Measurements from ENCODE around the gene DESI1. TPM values are rescaled to one million over a fixed set of nuclear protein-coding genes. Genes with fewer than 3 reads are reported as not detected.

The DESI1 gene
- total RNA-seq (2021; ENCODE audit: unreplicated experiment) (40.8 TPM), Bru-seq, nascent RNA (percentile 84 among the genes with signal in this experiment), BruChase-seq, experiment 1, labeled RNA remaining after a 6-hour chase (percentile 88 among the genes with signal in this experiment), BruChase-seq, experiment 2, labeled RNA remaining after a 2-hour chase (percentile 85 among the genes with signal in this experiment)
- polyA plus RNA-seq (2012) = 13.1 and 19.5 TPM in 2 replicates
- long read RNA-seq, transcript DESI1-201 (6 exons, 3,833 nt) = major isoform, 15 of 37 reads
- long read RNA-seq, partial matches to known transcripts = 4 of 37 reads
- long read RNA-seq, other reads (novel, unspliced or antisense) = 18 of 37 reads

DNA sequence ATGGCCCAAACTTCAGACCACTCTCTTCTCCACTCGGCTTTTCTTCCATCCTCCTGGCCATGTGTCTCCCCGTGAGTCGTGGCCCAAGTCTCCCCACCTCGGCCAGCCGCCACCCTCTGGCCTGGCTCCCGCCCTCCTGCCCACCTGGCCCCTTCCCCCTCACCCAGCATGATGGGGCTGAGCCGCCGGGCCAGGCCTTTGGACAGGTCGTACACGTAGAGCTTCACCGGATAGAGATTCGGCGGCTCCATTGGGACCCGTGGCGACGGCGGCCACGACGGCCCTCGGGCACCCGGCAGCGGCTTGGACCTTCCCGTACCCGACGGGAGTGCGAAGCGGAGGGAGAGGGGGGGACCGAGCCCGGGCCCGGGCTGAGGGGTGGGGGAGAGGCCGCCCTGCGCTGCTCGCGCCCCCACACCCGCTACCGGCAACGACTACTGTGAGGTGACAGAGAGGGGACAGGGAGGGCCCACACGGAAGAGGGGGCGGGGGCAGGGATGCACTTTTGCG lies at the start of gene DESI1:
Gene DESI1 (minus strand): TSS at position 455 of the 510 bp plus-strand sequence. CDS start 204 bp downstream, at position 251.
- H3K9me2 ChIP-seq (ENCODE audit: insufficient read depth) = no peaks in the 10 kb centered on the region
- peak within 1 kb of the TSS; percentile 95 for H3K27ac ChIP-seq (ENCODE audit: low read depth, low read length)
- no peak for DNase-seq (ENCODE audit: low read depth, low spot score)
- H3K9ac ChIP-seq (ENCODE audit: low read length) = peak within 1 kb of the TSS; percentile 100
- H2AFZ ChIP-seq (ENCODE audit: low read depth, low read length, poor library complexity, severe bottlenecking) = no peak within 1 kb of the TSS
- no peaks in the 10 kb centered on the region for H3K9me3 ChIP-seq (ENCODE audit: control insufficient read depth in 1 of 2, insufficient read depth in 1 of 2, low read depth in 1 of 2, low read length in 2 of 2)
- TF ChIP-seq SP1 (IDR thresholded peaks at IDR 0.05; ENCODE audit: low read depth) = no peak
- TF ChIP-seq, protein P1, sequence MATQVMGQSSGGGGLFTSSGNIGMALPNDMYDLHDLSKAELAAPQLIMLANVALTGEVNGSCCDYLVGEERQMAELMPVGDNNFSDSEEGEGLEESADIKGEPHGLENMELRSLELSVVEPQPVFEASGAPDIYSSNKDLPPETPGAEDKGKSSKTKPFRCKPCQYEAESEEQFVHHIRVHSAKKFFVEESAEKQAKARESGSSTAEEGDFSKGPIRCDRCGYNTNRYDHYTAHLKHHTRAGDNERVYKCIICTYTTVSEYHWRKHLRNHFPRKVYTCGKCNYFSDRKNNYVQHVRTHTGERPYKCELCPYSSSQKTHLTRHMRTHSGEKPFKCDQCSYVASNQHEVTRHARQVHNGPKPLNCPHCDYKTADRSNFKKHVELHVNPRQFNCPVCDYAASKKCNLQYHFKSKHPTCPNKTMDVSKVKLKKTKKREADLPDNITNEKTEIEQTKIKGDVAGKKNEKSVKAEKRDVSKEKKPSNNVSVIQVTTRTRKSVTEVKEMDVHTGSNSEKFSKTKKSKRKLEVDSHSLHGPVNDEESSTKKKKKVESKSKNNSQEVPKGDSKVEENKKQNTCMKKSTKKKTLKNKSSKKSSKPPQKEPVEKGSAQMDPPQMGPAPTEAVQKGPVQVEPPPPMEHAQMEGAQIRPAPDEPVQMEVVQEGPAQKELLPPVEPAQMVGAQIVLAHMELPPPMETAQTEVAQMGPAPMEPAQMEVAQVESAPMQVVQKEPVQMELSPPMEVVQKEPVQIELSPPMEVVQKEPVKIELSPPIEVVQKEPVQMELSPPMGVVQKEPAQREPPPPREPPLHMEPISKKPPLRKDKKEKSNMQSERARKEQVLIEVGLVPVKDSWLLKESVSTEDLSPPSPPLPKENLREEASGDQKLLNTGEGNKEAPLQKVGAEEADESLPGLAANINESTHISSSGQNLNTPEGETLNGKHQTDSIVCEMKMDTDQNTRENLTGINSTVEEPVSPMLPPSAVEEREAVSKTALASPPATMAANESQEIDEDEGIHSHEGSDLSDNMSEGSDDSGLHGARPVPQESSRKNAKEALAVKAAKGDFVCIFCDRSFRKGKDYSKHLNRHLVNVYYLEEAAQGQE (IDR thresholded peaks at IDR 0.05; ENCODE audit: low read depth) = no peak
- TF ChIP-seq YY1 (IDR thresholded peaks at IDR 0.05; ENCODE audit: extremely low read depth, insufficient replicate concordance, low read depth, low read length) = no peak
- TF ChIP-seq CEBPB (IDR thresholded peaks at IDR 0.05; ENCODE audit: low read depth) = no peak
- TF ChIP-seq POLR2AphosphoS5 (IDR thresholded peaks at IDR 0.05; ENCODE audit: low read depth, low read length) = peak; percentile 95
- TF ChIP-seq, protein P2, sequence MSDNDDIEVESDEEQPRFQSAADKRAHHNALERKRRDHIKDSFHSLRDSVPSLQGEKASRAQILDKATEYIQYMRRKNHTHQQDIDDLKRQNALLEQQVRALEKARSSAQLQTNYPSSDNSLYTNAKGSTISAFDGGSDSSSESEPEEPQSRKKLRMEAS (IDR thresholded peaks at IDR 0.05) = peak; percentile 15; the same call in 1 of the 2 replicates
- TF ChIP-seq FOSL1 (IDR thresholded peaks at IDR 0.05; ENCODE audit: low read depth) = no peak
- no peak for TF ChIP-seq RAD21 (IDR thresholded peaks at IDR 0.05; ENCODE audit: low read depth)
- TF ChIP-seq EGR1 (IDR thresholded peaks at IDR 0.05; ENCODE audit: low read depth) = peak; percentile 79
- TF ChIP-seq, protein P3, sequence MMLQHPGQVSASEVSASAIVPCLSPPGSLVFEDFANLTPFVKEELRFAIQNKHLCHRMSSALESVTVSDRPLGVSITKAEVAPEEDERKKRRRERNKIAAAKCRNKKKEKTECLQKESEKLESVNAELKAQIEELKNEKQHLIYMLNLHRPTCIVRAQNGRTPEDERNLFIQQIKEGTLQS (IDR thresholded peaks at IDR 0.05) = no peak
- TF ChIP-seq SIN3A (IDR thresholded peaks at IDR 0.05; ENCODE audit: low read depth) = peak; percentile 92
- TF ChIP-seq ELF1 (IDR thresholded peaks at IDR 0.05; ENCODE audit: borderline replicate concordance, low read depth) = no peak
- no peak for TF ChIP-seq EZH2 (IDR thresholded peaks at IDR 0.05)
- TF ChIP-seq SRF (IDR thresholded peaks at IDR 0.05; ENCODE audit: low read depth) = no peak
- no peak for TF ChIP-seq EZH2phosphoT487 (IDR thresholded peaks at IDR 0.05; ENCODE audit: borderline replicate concordance)
- TF ChIP-seq, protein P4, sequence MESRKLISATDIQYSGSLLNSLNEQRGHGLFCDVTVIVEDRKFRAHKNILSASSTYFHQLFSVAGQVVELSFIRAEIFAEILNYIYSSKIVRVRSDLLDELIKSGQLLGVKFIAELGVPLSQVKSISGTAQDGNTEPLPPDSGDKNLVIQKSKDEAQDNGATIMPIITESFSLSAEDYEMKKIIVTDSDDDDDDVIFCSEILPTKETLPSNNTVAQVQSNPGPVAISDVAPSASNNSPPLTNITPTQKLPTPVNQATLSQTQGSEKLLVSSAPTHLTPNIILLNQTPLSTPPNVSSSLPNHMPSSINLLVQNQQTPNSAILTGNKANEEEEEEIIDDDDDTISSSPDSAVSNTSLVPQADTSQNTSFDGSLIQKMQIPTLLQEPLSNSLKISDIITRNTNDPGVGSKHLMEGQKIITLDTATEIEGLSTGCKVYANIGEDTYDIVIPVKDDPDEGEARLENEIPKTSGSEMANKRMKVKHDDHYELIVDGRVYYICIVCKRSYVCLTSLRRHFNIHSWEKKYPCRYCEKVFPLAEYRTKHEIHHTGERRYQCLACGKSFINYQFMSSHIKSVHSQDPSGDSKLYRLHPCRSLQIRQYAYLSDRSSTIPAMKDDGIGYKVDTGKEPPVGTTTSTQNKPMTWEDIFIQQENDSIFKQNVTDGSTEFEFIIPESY (IDR thresholded peaks at IDR 0.05; ENCODE audit: extremely low read depth, insufficient replicate concordance, low read length) = no peak
- peak; percentile 77 for TF ChIP-seq POLR2A (IDR thresholded peaks at IDR 0.05; ENCODE audit: borderline replicate concordance, extremely low read depth, insufficient read depth, insufficient read length)
- TF ChIP-seq ZFX (IDR thresholded peaks at IDR 0.05) = no peak
- TF ChIP-seq TCF7L2 (IDR thresholded peaks at IDR 0.05; ENCODE audit: borderline replicate concordance, extremely low read depth, insufficient read depth, insufficient read length) = no peak
- POLR2A ChIA-PET = interaction anchor here (0.6 to 1.9 kb wide), 9 partner anchors 8 to 1527 kb away, joined by 3 to 13 read pairs (median 5); partner anchors contain the start of genes PMM1 and TEF
- peaks cover 17 to 24% of the 10 kb centered on the region in 2 experiments for H3K36me3 ChIP-seq (ENCODE audit: control insufficient read depth in 1 of 2, insufficient read depth in 2 of 2, low read length in 2 of 2)
- RAD21 ChIA-PET (ENCODE audit: low non-redundant PET in 1 of 2, low total read pairs in 2 of 2, uncharacterized antibody in 2 of 2, unreplicated experiment in 2 of 2) = no interaction called here
- peaks cover 94% of the 10 kb centered on the region for H3K79me2 ChIP-seq (ENCODE audit: insufficient read depth, low read length)
- H4K20me1 ChIP-seq (ENCODE audit: insufficient read depth) = no peaks in the 10 kb centered on the region
- peak; percentile 33 for ATAC-seq
- H3K27me3 ChIP-seq (ENCODE audit: insufficient read depth, low read length) = no peaks in the 10 kb centered on the region
- CTCF ChIA-PET = interaction anchor here (0.9 to 1.9 kb wide), 2 partner anchors 46 to 76 kb away, joined by 3 to 8 read pairs; no protein-coding TSS in a partner anchor
- H3K4me1 ChIP-seq (ENCODE audit: control insufficient read depth in 1 of 2, insufficient read depth in 2 of 2, low read length in 2 of 2) = peaks cover 11 to 16% of the 10 kb centered on the region in 2 experiments
- intact Hi-C loops (cut with micrococcal nuclease) = no loop called here
- BruUV-seq (replicated peaks) = no TSS peak
- peak within 1 kb of the TSS; percentile 70 to 100 for H3K4me3 ChIP-seq (replicated peaks in 1 of 2; ENCODE audit: low read depth in 1 of 2, low read length in 2 of 2)
- H3K4me2 ChIP-seq (ENCODE audit: low read length) = peak within 1 kb of the TSS; percentile 94

All from HCT116 (cell line).